Kidney capillary endothelial cell (primary cell): ENCODE results near the gene PKHD1.
A peak's percentile ranks its signal among the peaks of the same experiment; 100 is the strongest.

Experiments
- DNase-seq: peaks from one replicate; pipeline ENCODE4 v3.0.0-alpha.2; 2018; ENCODE audit warnings: low spot score

The PKHD1 gene

GRCh38 chr6:52103623-52104022, 16.2 kb upstream of the PKHD1 start:
- no peak for DNase-seq

GRCh38 chr6:52102405-52102804, 15.0 kb upstream of the PKHD1 start:
- no peak for DNase-seq

GRCh38 chr6:52098721-52099120, 11.3 kb upstream of the PKHD1 start:
- DNase-seq = no peak

GRCh38 chr6:52089758-52090348, 2.4 kb upstream of the PKHD1 start:
- DNase-seq = no peak

- no peak for DNase-seq
These were observed 672 bp downstream of the PKHD1 start for GRCh38 chr6:52086741-52087140.

GRCh38 chr6:52081237-52081636, 6.2 kb downstream of the PKHD1 start:
- DNase-seq = no peak

- DNase-seq = no peak
These were observed 9.3 kb downstream of the PKHD1 start for GRCh38 chr6:52077961-52078625.

- DNase-seq = no peak
These were observed 10.1 kb downstream of the PKHD1 start for GRCh38 chr6:52077180-52077884.

- no peak for DNase-seq
These were observed 10.6 kb downstream of the PKHD1 start for GRCh38 chr6:52076791-52077179.

GRCh38 chr6:52074716-52075115, 12.7 kb downstream of the PKHD1 start:
- no peak for DNase-seq

GRCh38 chr6:52074155-52074554, 13.3 kb downstream of the PKHD1 start:
- no peak for DNase-seq

GRCh38 chr6:52065621-52066020, 21.8 kb downstream of the PKHD1 start:
- no peak for DNase-seq

- DNase-seq = peak; percentile 60
These were observed 23.6 kb downstream of the PKHD1 start for GRCh38 chr6:52063584-52064344.

- DNase-seq = no peak
These were observed 25.9 kb downstream of the PKHD1 start for GRCh38 chr6:52061481-52061880.

GRCh38 chr6:52059821-52060220, 27.6 kb downstream of the PKHD1 start:
- no peak for DNase-seq

- DNase-seq = no peak
These were observed 32.0 kb downstream of the PKHD1 start for GRCh38 chr6:52055451-52055850.

- DNase-seq = no peak
These were observed 34.2 kb downstream of the PKHD1 start for GRCh38 chr6:52053038-52053695.

- no peak for DNase-seq
These were observed 37.4 kb downstream of the PKHD1 start for GRCh38 chr6:52050051-52050405.

- DNase-seq = peak; percentile 53
These were observed 38.0 kb downstream of the PKHD1 start for GRCh38 chr6:52049252-52050050.

GRCh38 chr6:52046456-52046855, 41.0 kb downstream of the PKHD1 start:
- no peak for DNase-seq

- DNase-seq = no peak
These were observed 41.9 kb downstream of the PKHD1 start for GRCh38 chr6:52045481-52045880.
